HG02571 (cell line): ENCODE measurements around the gene ASTL.
"Not testable (repeated sequence)": the region's sequence is repeated elsewhere in the genome, so short reads cannot be mapped to it uniquely, and the experiment has no call there.

Source experiments
- ATAC-seq: cut with Tn5 transposase; IDR thresholded peaks from one replicate; pipeline ENCODE4 v1.9.1; 2021; ENCODE audit warnings: mild to moderate bottlenecking, moderate library complexity; ENCODE audit not compliant: unreplicated experiment

The ASTL gene

GRCh38 chr2:96138179-96139145, at the start of gene ASTL:
Gene ASTL, minus strand, starts transcription at chr2:96138502. Its CDS starts 66 bp downstream, at chr2:96138436.
- ATAC-seq: no peak

DNA sequence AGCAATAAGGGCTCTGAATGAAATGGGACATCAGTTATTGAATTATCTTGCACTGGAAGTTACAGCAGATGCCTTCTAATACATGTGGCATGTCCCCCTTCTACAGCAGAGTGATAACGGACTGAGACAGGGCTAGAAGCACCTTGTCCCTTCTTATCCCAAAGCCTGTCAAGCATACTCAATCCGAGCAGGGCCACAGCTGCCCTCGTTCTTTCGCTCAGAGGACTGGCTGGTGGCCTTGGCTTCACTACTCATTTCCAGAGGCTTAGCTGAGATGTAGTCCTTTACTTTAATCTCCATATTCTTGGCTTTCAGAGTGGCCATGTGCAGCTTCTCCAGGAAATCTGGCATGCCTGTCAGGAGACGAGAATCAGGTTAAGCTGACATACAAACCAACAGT, 48.3 kb upstream of the ASTL start:
- no peak for ATAC-seq

GRCh38 chr2:96185516-96185915, 47.2 kb upstream of the ASTL start:
- no peak for ATAC-seq

- no peak for ATAC-seq
Observed at GRCh38 chr2:96184989-96185388, 46.7 kb upstream of the ASTL start.

DNA sequence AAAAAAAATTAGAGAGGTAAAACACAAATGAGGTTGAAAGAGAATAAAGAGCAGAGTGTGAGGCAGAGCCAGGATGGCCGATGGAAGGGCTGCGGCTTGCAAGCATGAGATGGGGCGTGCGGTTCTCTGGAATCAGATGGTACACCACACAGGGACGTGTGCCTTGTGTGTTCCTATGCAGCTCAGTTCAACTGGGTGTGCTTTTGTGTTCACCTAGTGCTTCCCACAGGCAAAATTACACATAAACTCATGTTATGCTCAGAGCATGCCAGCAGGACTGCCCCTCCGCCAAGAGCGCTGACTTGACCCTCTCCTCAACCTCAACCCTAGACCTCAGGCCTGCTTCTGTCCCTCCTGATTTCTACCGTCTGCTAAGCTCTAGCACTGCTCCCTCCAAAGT, 45.9 kb upstream of the ASTL start:
- no peak for ATAC-seq

GRCh38 chr2:96181529-96181928, 43.2 kb upstream of the ASTL start:
- ATAC-seq: no peak

GRCh38 chr2:96180521-96180920, 42.2 kb upstream of the ASTL start:
- ATAC-seq: no peak

DNA sequence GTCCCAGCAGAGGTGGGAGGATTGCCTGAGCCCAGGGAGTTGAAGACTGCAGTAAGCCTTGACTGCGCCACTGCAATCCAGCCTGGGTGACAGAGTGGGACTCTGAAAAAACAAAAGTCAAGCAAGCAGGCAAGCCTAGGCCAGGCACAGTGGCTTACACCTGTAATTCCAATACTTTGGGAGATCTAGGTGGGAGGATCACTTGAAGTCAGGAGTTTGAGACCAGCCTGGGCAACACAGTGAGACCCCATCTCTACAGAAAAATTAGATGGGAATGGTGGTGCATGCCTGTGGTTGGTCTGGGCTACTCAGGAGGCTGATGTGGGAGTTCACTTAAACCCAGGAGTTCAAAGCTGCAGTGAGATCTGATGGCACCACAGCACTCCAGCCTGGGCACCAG, 41.7 kb upstream of the ASTL start:
- no peak for ATAC-seq

- ATAC-seq: no peak
Observed at GRCh38 chr2:96176661-96177060, 38.4 kb upstream of the ASTL start.

GRCh38 chr2:96175951-96176350, 37.6 kb upstream of the ASTL start:
- no peak for ATAC-seq

- ATAC-seq: peak; percentile 74
Observed at GRCh38 chr2:96174251-96175144, 36.2 kb upstream of the ASTL start.

DNA sequence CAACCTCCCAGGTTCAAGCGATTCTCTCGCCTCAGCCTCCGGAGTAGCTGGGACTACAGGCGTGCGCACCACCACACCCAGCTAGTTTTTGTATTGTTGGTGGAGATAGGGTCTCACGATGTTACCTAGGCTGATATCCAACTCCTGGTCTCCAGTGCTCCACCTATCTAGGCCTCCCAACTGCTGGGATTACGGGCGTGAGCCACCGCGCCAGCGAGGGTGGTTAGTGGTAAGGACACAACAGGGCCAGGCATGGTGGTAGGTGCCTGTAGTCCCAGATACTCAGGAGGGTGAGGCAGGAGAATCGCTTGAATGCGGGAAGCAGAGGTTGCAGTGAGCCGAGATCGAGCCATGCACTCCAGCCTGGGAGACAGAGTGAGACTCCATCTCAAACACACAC, 33.5 kb upstream of the ASTL start:
- no peak for ATAC-seq

- ATAC-seq: no peak
Observed at GRCh38 chr2:96170626-96171025, 32.3 kb upstream of the ASTL start.

DNA sequence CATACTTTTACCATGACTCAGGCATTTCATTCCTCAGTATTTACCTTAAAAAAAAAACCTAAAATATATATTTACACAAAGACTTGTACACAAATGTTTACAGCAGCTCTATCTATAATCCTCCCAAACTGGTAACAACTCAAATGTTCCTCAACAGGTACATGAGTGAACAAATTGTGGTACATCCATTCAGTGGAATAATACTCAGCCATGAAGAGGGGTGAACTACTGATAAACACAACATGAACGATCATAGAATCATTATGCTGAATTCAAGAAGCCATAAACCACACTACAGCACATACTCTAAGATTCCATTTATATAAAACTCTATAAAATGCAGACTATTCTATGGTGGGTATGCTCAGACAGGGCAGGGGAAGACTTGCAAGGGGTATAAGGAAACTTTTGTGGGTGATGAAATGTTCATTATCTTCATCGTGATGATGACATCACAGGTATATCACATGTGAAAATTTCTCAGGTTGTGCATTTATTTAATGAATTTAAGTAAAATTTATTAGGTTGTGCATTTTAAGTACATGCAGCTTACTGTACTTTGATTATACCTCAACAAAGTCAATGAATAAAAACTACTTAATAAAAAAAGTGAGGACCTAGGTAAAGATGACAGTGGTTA, 31.7 kb upstream of the ASTL start:
- no peak for ATAC-seq

GRCh38 chr2:96167407-96168013, 29.2 kb upstream of the ASTL start:
- ATAC-seq: no peak

GRCh38 chr2:96164459-96165184, 26.3 kb upstream of the ASTL start:
- ATAC-seq: peak; percentile 62

DNA sequence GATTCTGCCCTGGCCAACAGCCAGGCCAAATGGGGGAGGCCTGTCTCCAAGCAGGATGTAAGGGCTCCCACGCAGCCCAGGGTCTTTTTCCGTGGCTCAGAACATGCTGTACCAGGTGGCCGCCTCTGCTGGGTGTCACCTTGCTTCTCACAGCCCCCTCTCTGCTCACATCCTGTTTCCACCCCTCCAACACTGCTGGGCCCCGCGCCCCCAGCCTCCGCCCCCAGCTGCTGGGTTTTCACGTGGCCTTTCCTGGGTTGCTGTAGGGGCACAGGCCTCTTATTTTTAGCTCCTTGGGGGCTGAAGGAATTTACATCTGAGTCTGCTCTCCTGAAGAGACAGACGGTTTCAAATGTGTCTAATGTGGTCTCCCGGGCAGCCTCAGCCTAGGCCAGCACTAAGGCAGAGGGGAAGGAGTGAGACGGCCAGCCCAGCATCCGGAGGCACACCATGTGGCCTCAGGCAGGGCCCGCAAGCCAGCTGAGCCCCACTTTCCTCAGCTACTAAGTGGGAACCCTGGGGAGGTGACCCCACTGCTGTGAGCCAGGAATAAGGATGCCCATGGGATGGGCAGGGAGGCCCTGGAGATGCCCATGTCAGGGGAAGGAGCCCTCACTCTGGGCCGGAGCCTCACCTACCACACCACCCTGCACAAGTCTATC, 25.6 kb upstream of the ASTL start:
- peak; percentile 53 for ATAC-seq

GRCh38 chr2:96163415-96163767, 25.1 kb upstream of the ASTL start:
- ATAC-seq: peak; percentile 5

- no peak for ATAC-seq
Observed at GRCh38 chr2:96161898-96162297, 23.6 kb upstream of the ASTL start.

DNA sequence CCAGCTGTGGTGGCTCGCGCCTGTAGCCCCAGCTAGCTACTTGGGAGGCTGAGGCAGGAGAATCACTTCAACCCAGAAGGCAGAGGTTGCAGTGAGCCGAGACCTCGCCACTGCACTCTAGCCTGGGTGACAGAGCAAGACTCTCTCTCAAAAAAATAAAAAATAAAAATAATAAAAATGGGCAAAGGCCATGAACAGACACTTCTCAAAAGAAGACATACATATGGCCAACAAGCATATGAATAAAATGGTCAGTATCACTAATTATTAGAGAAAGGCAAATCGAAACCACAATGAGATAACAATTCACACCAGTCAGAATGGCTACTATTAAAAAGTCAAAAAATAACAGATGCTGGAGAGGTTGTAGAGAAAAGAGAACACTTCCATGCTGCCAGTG, 22.1 kb upstream of the ASTL start:
- ATAC-seq: not testable (repeated sequence)
